GM20431 (cell line): ENCODE measurements around the gene DDIT4.
"Not testable (repeated sequence)": the region's sequence is repeated elsewhere in the genome, so short reads cannot be mapped to it uniquely, and the experiment has no call there.

Experiments
- in situ Hi-C: fragments of 300-500 bp; cut with MseI, MboI; formaldehyde crosslinking; loops from one replicate; pipeline ENCODE4 v1.15.0; 2020; ENCODE audit warnings: low sequenced_read_pairs; ENCODE audit not compliant: unreplicated experiment

Gene DDIT4, protein sequence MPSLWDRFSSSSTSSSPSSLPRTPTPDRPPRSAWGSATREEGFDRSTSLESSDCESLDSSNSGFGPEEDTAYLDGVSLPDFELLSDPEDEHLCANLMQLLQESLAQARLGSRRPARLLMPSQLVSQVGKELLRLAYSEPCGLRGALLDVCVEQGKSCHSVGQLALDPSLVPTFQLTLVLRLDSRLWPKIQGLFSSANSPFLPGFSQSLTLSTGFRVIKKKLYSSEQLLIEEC

DNA sequence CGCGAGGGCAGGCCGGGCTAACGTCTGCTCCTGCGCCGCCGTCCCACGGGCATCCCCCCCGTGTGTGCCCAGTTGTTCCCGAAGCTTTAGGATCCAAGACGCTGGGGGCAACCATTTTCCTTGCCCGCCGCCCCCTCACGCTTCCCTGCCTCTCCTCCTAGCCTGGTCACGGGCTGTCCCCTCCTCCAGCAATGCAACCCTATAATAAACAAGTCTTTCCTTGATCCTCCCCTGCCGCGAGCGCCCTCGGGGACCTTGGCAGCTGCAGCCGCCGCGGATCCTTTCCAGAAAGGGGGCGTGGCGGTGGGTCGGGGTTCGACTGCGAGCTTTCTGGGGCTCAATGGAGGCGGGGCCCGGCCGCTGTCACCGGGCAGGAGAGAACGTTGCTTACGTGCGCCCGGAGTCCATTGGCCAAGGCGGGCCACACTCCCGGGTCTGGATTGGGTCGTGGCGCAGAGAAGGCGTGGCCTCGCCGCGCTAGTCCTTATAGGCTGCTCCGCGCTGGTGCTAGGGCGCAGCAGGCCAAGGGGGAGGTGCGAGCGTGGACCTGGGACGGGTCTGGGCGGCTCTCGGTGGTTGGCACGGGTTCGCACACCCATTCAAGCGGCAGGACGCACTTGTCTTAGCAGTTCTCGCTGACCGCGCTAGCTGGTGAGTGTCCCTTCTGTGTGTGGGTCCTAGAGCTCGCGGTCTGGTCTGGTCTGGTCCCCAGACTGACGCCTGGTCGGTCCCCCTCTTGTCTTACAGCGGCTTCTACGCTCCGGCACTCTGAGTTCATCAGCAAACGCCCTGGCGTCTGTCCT is at the start of gene DDIT4:
Gene DDIT4 (plus strand): TSS at position 515 of the 803 bp plus-strand sequence. CDS start 293 bp downstream, outside the sequence.
- in situ Hi-C loops: no loop called here

GRCh38 chr10:72224191-72224590 is 49.5 kb upstream of the DDIT4 start:
- in situ Hi-C loops: not testable (repeated sequence)

DNA sequence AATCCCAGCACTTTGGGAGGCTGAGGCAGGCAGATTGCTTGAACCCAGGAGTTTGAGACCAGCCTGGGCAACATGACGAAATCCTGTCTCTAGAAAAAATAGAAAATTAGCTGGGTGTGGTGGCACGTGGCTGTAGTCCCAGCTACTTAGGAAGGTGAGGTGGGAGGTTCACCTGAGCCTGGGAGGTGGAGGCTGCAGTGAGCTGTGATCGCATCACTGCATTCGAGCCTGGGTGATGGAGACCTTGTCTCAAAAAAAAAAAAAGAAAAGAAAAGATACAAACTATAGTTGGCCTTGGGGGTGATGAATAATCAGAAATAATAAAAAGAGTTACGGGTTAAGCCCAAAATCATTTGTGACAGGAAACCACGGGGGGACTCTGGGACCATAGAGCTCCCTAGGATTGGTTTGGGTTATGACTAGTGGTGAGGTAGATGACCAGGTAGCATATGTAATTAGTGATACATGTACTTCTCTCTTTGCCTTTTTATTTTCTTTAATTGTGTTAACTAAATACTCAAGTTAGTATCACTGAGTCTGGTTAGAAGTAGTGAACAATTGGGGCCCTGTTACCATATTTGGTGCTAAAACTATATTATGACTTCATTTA is 47.2 kb upstream of the DDIT4 start:
- in situ Hi-C loops: loop anchor here (25.0 kb wide), 1 partner anchor 111 kb away; no protein-coding TSS in a partner anchor

DNA sequence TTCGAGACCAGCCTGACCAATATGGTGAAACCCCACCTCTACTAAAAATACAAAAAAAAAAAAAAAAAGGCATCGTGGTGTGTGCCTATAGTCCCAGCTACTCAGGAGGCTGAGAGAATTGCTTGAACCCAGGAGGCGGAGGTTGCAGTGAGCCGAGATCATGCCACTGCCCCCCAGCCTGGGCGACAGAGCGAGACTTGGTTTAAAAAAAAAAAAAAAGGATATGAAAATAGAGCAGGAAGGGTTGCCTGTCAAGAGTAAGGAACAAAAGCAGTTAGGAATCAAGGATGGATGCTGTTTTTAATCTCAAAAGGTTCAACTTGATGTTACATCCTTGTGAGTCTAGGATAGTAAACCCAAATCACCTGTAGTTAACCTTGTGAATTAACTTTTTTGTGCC is 45.9 kb upstream of the DDIT4 start:
- in situ Hi-C loops: loop anchor here (25.0 kb wide), 1 partner anchor 109 kb away; no protein-coding TSS in a partner anchor

- in situ Hi-C loops: loop anchor here (25.0 kb wide), 1 partner anchor 109 kb away; no protein-coding TSS in a partner anchor
Measured at GRCh38 chr10:72228318-72228751, 45.4 kb upstream of the DDIT4 start.

DNA sequence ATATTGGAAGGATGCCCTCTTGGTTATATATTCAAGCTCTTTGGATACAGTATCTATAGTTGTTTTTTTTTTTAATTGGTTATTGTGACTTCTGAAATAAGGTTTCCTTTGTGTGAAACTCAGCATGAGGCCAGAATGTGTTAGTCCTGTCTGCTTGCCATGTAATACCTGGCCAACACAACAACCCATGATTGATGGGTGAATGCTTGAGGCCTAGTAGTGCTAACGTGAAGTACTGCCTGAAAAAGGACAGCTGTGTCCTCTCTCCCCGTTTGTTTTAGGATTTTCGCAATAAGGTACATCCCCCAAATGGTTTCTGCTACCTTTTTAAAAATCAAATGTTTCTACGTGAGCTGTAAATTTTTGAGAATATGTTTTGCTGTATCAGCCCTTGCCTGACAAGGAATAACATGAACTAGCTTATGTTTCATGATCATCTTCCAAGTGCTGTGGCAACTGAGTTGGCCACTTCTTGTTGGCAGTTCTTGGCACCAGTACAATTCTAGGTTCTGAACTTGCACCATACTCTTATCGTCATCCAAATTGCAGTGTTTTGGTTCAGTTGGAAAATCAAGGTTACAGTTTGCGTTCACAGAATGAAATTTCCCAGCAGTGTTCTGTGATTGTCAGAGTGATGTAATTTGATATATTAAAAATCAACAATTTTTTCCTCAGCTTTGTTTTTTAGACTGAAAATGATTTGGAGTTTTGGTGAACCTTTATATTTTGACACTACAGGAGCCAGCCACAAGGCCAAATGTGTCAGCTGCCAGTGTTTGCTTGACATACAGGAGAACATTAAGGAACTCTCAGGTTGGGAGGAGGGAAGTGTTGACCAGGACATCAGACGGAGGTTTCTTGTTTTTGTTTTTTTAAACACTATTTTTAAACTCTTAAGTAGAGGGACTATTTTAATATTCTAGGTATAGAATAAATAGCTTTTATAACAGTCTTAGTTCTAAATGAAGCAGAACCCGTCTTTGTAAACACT is 44.2 kb upstream of the DDIT4 start:
- in situ Hi-C loops: loop anchor here (25.0 kb wide), 1 partner anchor 108 kb away; no protein-coding TSS in a partner anchor

DNA sequence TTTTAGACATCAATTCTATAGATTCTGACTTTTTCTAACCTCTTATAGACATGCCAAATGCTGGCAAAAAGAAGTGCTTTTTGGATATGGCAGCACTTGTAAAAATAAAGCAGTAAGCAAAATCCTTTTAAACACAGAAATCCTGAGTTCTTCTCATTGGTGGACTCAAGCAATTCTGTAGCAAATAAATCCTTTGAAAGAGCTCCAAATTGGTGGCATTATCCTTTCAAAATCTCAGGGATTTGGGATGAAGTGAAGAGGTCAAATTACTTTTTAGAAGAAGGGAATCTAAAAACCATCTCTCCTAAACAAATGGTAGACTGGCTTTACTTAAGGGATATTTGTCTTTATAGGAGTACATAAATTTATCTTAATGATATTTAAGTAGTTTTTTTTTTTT is 40.1 kb upstream of the DDIT4 start:
- in situ Hi-C loops: loop anchor here (25.0 kb wide), 1 partner anchor 104 kb away; no protein-coding TSS in a partner anchor

GRCh38 chr10:72234560-72235095 is 39.1 kb upstream of the DDIT4 start:
- in situ Hi-C loops: loop anchor here (25.0 kb wide), 1 partner anchor 103 kb away; no protein-coding TSS in a partner anchor

- in situ Hi-C loops: loop anchor here (25.0 kb wide), 1 partner anchor 102 kb away; no protein-coding TSS in a partner anchor
Measured at GRCh38 chr10:72235544-72236279, 38.0 kb upstream of the DDIT4 start.

GRCh38 chr10:72238392-72239175 is 35.1 kb upstream of the DDIT4 start:
- in situ Hi-C loops: loop anchor here (25.0 kb wide), 1 partner anchor 99 kb away; no protein-coding TSS in a partner anchor

DNA sequence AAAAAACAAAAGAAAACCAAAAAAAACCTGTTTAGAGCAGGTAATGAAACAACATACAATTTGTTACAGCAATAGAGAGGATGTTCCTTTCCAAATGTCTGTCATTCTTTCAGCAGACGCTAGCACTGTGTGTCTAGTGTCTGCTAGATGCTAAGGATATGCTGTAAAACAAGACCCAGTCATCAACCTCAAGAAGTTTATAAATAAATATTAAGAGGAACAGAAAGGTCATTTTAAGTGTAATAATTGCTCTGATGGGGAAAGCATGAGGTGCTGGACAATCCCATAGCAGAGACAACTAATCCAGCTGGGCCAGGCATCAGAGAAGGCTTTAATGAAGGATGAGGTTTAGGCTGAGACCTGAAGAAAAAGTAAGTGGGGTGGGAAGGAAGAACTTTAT is 34.3 kb upstream of the DDIT4 start:
- in situ Hi-C loops: loop anchor here (25.0 kb wide), 1 partner anchor 98 kb away; no protein-coding TSS in a partner anchor

DNA sequence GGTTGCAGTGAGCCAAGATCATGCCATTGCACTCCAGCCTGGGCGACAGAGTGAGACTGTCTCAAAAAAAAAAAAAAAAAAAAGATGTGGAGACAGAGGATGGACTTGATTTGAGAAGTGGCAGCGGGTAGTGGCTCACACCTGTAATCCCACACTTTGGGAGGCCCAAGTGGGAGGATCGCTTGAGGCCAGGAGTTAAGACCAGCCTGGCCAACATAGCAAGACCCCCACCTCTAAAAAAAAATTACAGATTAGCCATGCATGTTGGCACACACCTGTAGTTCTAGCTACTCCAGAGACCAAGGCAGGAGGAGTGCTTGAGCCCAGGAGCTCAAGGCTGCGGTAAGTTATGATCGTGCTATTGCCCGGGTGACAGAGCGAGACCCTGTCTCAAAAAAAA is 33.4 kb upstream of the DDIT4 start:
- in situ Hi-C loops: loop anchor here (25.0 kb wide), 1 partner anchor 97 kb away; no protein-coding TSS in a partner anchor

DNA sequence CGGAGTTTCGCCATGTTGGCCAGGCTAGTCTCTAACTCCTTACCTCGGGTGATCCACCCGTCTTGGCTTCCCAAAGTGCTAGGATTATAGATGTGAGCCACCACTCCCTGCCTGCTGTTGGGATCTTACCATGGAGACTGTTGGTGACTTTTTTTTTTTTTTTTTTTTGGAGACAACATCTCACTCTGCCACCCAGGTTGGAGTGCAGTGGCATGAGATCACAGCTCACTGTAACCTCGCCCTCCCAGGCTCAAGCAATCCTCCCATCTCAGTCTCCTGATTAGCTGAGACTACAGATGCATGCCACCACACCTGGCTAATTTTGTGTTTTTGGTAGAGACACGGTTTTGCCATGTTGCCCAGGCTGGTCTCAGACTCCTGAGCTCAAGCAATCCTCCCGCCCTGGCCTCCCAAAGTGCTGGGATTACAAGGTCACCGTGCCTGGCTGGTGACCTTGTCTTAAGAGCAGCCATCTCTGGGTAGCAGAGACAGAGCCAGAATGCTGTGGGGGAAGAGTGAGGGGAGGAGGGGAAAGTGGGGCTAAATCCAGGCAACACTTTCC is 32.0 kb upstream of the DDIT4 start:
- in situ Hi-C loops: loop anchor here (25.0 kb wide), 1 partner anchor 96 kb away; no protein-coding TSS in a partner anchor

- in situ Hi-C loops: loop anchor here (25.0 kb wide), 1 partner anchor 95 kb away; no protein-coding TSS in a partner anchor
Measured at GRCh38 chr10:72242675-72243074, 31.0 kb upstream of the DDIT4 start.

DNA sequence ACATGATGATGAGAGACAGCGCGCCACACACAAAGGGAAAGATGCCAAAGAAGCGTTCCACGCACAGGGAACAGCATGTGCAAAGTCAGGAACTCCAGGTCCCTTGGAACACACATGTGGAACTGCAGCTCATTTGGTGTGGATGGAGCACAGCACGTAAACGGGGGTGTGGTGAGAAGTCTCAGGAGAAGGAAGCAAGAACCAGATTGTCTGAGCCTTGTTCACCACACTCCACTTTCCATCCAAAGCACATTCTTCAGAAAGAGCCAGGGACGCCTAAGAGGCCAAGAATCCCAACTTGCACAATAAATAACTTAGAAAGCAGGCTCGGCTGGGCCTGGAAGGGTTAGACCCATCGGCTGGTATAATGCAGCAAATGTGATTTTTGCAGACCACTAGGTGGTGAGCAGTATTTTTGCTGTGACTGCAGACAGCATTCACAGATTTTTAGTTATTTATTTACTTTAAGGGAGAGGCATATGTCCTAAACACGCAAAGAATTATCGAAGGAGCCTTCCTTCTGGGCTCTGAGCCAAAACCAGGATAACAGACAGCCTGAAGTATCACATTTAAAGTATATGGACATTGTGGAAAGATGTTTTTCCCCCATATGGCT is 29.8 kb upstream of the DDIT4 start:
- in situ Hi-C loops: loop anchor here (25.0 kb wide), 1 partner anchor 93 kb away; no protein-coding TSS in a partner anchor

DNA sequence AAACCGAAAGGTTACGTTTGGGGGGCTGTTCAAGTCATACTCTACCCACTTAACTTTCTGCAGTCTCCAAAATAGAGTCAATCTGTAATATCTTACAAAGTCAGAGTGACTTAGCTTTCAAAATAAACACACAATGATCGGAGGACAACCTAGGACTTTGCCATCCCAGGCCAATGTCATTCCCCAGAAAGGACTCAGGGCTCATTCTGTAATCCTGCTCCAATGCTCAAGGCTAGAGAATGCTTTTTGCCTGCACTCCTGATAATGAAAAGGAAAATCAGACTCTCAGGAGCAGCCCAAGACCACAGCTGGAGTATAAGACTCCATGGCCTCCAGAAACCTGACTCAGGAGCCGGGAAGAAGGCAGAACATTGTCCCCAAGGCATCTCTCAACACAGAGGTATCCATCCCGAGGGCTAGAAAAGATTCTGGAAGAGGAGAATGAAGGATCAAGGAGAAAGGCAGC is 29.1 kb upstream of the DDIT4 start:
- in situ Hi-C loops: loop anchor here (25.0 kb wide), 1 partner anchor 93 kb away; no protein-coding TSS in a partner anchor
